ENCODE measurements around the gene ATG101.

Gene ATG101

DNA sequence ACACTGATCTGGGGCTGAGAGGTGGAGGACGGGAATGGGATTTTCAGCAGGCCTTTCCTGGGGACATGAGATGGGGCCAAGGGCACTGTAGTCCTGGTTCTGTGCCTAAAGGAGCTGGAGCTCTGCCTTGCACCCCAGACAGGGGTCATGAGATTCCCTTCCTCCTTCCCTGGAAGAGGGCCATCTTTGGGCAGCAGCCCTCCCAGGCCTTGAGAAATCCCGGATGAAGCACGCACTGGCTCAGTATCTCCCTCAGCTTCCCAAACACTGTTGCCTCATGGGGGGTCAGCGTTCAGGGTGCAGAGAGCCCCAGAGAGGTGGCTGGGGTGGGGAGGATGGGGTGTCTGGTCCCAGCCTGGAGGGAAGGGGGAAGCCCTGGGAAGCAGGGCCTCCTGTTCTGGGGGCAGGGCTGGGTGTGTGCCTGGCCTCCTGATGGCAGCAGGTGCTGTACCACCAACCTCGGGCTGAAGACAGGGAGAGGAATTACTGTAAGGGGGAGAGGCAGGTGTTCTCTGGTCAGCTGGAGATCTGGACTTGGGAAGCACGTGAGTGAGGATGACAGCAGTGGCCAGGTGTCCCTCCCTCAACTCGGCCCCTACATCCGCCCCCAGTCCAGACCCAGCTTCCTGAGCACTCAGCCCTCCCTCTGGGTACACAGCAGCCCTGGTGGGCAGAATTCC, 26.9 kb upstream of the ATG101 start:
- no peak for DNase-seq

DNA sequence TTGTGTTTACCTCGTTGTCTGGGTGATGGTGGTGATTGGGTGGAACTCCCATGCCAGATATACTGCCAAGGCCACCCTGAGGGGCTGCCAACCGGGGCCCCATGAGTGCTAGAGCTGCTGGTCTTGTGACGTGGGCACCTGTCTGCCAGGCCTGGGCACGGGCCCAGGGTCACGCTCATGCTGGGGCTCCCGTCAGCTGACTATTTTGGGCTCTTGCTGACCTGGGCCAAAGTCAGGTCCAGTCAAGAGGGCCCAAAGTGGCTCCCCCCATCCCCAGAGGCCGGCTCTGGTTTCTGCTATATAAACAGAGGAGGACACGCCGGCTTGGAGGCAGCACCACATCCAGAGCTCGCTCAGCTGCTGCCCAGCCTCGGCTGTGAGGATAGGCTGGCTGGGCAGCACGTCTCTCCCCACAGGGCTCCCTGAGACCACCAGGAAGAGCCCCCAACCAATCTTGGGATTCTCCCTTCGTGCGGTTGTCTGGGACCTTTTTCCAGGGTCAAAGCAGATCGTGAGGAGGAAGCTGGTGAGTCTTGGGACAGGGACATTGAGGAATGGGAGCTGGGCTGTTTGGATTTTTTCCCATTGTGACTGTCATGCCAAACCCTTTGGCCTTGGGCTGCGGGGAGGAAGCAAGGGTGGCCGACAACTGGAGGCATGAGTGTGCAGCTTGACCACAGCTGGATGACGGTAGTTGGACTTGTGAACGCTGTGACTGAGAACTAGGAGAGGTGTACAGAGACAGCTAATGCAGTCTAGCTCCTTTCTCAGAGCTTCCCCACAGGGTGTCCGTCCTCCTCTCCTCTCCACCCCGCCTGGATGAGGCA, 26.2 kb upstream of the ATG101 start:
- no peak for DNase-seq

GRCh38 chr12:52044292-52044983, 25.3 kb upstream of the ATG101 start:
- no peak for DNase-seq

DNA sequence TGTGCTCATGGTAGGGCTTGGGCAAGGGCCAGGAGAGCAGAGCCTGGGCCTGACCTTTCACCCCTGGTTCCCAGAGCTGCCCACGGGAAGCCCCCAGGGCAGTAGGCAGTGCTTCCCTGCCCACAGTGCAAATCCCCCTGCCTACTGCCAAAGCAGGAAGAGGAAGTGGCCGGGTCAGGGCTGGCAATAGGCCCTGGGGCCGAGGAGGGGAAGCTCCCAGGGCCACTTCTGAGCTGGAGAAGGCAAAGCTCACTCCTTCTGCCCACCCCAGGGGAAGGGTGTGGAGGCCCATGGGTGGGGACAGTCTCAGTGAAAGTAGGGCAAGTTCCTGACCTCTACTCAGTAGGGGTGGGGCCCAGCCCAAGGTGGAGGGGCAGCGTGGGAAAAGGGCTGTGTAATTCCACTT, 24.0 kb upstream of the ATG101 start:
- no peak for DNase-seq

- DNase-seq, result no peak
These were observed 22.9 kb upstream of the ATG101 start for GRCh38 chr12:52046859-52047258.

GRCh38 chr12:52049286-52049685, 20.5 kb upstream of the ATG101 start:
- DNase-seq, result no peak

- no peak for DNase-seq
These were observed 20.1 kb upstream of the ATG101 start for GRCh38 chr12:52049688-52050087.

GRCh38 chr12:52050116-52050757, 19.5 kb upstream of the ATG101 start:
- no peak for DNase-seq

DNA sequence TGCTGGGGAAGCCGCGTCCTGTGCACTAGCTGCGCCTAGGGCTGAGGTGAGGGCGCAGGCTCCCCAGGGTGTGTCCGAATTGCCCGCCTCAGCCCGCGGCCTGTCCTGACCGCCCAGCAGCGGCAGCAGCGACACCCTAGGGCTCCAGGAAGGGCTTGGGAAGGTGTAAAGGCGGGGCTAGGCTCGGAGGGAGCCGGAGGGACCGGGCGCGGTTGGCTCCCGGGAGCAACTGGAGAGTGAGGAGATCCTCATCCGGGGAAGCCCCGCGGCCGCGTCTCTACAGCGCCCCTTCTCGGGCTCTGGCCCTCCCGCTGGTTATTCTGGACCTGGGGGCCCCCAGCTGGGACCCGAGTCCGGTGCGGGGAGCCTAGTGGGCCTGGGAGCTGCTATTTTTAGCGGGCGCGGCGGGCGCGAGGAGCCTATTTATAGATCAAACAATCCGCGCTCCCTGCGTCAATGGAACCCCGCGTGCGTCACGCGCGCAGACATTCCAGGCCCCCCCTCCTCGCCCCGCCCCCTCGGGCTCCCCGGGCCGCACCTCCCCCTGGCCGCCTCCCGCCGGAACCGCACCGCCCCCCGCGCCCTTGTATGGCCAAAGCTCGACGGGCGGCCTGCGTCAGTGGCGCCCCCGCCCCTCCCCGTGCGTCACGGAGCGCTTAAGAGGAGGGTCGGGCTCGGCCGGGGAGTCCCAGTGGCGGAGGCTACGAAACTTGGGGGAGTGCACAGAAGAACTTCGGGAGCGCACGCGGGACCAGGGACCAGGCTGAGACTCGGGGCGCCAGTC, 18.8 kb upstream of the ATG101 start, which contains the start of gene NR4A1:
NR4A1 (plus strand) TSS at position 685 of the 784 bp plus-strand sequence. CDS start 2,887 bp downstream, outside the sequence.
- DNase-seq, result peak; percentile 99

DNA sequence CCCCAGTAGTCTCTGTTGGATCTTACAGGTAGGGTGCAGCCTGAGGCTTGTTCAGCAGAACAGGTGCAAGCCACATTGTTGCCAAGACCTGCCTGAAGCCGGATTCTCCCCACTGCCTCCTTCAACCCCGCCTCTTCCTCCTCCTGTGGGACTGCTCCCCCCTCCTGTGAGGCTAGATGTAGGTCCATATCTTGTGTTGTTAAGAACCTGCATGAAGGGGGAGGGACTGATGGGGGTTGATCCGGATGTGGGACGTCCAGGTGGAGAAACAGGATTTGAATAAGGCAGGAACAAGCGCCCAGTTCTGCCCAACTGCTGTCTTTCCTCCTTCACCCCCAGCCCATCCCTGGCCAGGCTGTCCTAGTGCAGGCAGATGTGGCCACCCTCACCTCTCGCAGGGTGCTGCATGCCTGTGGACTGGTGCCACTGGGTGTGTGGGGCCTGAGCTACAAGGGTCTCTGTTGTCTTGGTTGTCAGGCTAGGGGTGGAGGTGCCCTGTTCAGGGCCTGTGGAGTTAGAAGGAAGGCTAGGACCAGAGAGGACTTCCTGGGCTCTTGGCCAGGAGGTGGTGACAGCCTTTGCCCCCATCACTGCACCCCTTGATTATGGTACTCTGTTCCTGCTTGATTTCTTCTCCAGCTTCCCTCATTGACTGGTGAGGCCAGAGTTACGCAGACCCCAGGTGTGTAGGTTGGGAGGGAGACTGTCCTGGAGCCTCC, 17.2 kb upstream of the ATG101 start:
- no peak for DNase-seq

DNA sequence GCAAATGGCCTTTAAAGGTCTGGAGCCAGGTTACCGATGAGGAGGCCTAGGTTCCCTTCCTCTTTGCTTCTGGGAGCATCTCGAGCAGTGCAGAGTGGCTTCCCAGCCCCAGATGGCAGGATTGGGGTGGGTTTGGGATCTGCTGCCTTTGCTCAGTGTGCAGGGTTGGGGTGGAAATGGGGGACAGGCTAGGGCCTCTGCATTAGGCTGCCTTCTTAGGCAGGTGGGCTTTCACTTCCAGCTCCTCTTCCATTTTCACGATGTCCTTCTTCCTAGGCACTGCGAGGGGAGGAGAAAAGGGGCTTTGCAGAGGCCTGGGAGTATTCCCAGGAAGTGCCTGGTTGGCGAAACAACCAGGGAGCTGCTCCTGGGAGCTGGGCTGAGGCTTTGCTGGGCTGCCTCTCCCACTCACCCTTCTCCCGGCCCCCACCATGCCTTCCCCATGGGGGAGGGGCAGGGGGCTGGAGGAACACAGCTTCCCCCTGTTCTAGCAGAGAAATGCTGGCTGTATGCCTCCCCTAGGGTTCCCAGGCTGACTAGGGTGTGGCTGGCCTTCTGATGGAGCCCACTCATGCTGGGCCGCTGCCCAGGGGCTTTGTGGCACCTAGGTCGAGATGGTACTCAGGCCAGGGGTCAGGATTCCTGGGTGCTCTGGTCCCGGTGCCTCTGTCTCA, 16.1 kb upstream of the ATG101 start:
- DNase-seq, result no peak

DNA sequence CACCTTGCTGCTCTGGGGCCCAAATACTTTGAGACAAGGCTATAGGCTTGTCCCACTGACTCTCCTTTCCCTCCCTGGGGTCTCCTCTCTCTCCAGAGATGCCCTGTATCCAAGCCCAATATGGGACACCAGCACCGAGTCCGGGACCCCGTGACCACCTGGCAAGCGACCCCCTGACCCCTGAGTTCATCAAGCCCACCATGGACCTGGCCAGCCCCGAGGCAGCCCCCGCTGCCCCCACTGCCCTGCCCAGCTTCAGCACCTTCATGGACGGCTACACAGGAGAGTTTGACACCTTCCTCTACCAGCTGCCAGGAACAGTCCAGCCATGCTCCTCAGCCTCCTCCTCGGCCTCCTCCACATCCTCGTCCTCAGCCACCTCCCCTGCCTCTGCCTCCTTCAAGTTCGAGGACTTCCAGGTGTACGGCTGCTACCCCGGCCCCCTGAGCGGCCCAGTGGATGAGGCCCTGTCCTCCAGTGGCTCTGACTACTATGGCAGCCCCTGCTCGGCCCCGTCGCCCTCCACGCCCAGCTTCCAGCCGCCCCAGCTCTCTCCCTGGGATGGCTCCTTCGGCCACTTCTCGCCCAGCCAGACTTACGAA, 15.4 kb upstream of the ATG101 start:
- no peak for DNase-seq

GRCh38 chr12:52054833-52055730, 14.7 kb upstream of the ATG101 start:
- DNase-seq, result no peak

DNA sequence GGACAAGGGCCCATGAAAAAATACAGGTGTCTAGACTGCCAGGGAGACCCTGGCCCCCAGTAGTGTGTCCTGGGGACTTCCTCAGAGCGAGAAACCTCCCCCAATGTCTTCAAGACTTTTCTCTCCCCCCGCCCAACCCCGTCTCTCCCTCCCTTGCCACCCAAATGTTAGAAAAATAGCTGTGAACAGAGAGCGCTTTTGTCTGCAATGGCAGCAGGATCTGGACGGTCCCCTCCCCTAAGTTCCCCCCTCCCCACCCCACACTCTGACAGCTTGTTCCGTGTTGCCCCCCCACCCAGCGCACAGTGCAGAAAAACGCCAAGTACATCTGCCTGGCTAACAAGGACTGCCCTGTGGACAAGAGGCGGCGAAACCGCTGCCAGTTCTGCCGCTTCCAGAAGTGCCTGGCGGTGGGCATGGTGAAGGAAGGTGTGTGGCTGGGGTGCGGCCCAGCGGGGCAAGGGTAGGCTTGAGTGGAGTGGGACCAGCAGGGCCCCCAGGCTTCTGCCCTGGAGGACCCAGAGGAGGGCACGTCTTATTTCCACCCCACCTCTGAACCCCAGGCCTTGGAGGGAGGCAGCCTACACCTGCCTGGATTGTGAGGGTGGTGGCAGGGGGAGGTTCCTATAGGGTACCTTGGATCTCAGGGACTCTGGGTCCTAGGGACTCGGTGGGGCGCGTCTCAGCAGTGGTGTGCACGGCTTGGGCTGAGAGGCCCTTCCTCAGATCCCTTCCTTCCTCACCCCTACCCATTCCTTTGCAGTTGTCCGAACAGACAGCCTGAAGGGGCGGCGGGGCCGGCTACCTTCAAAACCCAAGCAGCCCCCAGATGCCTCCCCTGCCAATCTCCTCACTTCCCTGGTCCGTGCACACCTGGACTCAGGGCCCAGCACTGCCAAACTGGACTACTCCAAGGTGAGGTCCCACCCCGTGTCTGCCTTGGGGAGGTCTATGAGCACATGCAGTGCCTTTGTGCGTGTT, 13.8 kb upstream of the ATG101 start:
- no peak for DNase-seq

GRCh38 chr12:52056801-52057637, 12.8 kb upstream of the ATG101 start:
- no peak for DNase-seq

- no peak for DNase-seq
These were observed 11.9 kb upstream of the ATG101 start for GRCh38 chr12:52057638-52058576.
